PFSK-1 (cell line): ENCODE data around the gene E2F4.

Source experiments
- FOXP2 ChIP-seq: optimal IDR thresholded peaks from 2 replicates; pipeline ENCODE3; 2011; ENCODE audit warnings: borderline replicate concordance, control low read depth, inconsistent platforms; ENCODE audit not compliant: insufficient read depth; ENCODE audit errors: extremely low read length, extremely low read depth
- POLR2AphosphoS5 ChIP-seq: IDR thresholded peaks from 2 replicates; pipeline ENCODE4 v1.6.1; 2012; ENCODE audit warnings: low read depth, mild to moderate bottlenecking, control low read depth, low read length, moderate library complexity
- TF ChIP-seq, protein P1 (sequence below), 2 experiments: IDR thresholded peaks; 2 replicates each; pipeline versions ENCODE4 v1.6.1 to v1.8.0; 2011 to 2012; ENCODE audit warnings: low read depth in 2 of 2, low read length in 2 of 2, control low read depth in 1 of 2, inconsistent platforms in 1 of 2, mild to moderate bottlenecking in 1 of 2, moderate library complexity in 1 of 2; ENCODE audit not compliant: insufficient read depth in 1 of 2

DNA sequence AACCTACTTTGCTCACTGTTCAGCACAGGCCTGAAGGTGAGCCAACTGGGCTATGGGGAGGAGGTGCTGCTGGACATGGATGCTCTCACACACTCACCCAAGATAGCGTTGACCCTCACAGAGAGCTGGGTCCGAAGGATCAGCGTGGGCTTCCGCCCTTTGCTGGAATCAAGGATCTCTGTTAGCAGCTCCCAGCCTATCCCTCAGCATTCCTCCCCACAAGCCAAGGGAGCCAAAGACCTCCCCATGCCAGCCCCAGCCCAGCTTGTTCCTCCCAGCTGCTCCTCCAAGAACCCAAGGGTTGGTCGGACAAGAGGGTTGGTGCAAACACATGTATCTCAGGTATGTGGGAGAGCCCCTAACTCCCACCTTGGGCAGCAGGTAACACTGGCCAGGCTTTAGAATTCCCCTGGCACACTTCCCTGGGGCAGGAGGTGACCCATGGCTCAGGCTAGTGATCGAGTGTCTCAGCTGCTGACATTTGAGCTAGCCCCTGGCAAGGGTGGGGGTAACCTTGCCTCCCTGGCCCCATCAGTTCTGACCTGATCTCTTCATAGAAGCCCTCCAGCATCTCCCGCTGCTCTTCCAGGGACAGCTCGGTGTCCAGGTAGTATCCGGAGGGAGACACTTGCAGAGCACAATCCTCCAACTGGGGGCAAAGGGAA lies 47.0 kb downstream of the E2F4 start:
- TF ChIP-seq FOXP2, result no peak
- TF ChIP-seq, protein P1, sequence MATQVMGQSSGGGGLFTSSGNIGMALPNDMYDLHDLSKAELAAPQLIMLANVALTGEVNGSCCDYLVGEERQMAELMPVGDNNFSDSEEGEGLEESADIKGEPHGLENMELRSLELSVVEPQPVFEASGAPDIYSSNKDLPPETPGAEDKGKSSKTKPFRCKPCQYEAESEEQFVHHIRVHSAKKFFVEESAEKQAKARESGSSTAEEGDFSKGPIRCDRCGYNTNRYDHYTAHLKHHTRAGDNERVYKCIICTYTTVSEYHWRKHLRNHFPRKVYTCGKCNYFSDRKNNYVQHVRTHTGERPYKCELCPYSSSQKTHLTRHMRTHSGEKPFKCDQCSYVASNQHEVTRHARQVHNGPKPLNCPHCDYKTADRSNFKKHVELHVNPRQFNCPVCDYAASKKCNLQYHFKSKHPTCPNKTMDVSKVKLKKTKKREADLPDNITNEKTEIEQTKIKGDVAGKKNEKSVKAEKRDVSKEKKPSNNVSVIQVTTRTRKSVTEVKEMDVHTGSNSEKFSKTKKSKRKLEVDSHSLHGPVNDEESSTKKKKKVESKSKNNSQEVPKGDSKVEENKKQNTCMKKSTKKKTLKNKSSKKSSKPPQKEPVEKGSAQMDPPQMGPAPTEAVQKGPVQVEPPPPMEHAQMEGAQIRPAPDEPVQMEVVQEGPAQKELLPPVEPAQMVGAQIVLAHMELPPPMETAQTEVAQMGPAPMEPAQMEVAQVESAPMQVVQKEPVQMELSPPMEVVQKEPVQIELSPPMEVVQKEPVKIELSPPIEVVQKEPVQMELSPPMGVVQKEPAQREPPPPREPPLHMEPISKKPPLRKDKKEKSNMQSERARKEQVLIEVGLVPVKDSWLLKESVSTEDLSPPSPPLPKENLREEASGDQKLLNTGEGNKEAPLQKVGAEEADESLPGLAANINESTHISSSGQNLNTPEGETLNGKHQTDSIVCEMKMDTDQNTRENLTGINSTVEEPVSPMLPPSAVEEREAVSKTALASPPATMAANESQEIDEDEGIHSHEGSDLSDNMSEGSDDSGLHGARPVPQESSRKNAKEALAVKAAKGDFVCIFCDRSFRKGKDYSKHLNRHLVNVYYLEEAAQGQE (IDR thresholded peaks at IDR 0.05; ENCODE audit: insufficient read depth in 1 of 2, low read depth in 2 of 2, low read length in 2 of 2), result no peak
- no peak for TF ChIP-seq POLR2AphosphoS5
